NAMALWA (cell line): ENCODE data around the gene HHAT.

ENCODE experiments used
- DNase-seq: peaks from one replicate; pipeline ENCODE4 v3.0.0-alpha.2; 2015; ENCODE audit warnings: low spot score

HHAT gene

DNA sequence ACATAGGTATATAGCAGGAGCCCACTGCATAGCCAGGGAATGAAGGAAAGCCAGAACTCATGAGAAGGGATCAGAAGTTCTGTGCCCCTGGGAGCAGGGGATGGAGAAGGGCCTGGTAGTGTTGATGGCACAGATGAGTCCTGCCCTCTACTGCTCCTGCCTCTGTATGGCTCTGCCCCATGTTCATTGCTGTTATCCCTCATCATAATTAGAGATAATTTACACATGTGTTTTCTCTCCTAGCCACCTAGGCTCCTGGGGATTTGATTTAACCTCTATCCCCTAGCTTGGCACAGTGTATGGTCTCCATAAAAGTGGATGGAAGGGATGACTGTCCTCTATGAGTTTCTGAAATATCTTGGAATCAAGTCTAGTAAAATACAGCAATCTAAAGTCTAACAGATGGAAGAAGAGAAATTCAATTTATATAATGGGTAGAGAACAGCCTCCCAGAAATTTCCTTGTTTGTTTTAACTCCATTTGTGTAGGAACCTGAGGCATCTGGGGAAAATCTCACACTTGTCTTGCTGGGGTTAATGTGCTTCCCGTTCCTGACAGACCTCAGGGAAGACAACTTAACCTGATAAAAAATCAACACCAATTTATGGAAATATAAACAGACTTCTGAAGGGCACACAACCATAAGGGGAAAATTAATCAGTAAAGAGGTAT, 393.8 kb downstream of the HHAT start:
- DNase-seq: no peak

DNA sequence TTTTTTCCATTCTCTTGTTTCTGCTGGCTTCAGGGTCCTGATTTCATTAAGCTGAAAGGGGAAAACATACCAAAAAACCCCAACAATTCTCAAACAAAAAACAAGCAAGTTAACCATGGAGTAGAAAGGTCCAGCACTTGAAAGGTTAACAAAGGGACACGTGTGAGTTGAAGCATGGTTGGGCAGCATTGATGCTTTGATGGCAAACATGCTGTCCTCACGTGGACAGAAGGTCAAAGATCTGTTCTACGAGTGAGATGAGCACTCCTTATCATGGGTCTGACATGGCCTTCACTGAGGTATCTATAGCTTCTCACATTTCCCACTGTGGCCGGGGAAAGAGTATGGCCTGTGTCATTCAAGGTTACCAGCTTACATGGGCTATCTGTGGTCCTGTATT, 394.9 kb downstream of the HHAT start:
- DNase-seq: no peak

DNA sequence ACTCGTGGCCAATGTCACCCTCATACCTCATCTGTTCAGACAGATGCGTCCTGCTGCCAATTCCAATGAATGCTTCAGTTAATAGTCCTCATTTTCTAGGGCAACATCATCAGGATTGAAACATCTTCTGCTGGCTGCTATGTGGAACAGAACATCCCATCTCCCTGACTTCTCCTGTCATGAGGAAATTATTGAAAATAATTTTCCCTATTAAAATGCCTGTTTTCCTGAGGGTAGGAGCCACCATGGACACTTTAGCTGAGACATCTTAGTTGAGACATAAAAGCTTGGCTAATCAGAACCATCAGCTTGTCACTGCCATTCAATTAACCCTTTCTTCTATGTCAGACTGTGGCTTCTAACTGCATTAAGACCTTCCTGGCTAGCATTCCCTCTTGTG, 396.1 kb downstream of the HHAT start:
- DNase-seq: no peak
